ENCODE data around the gene TAC3.
"Not testable (repeated sequence)": the region's sequence is repeated elsewhere in the genome, so short reads cannot be mapped to it uniquely, and the experiment has no call there.

The TAC3 gene

GRCh38 chr12:57019983-57020719 lies 3.8 kb upstream of the TAC3 start:
- H3K4me3 ChIP-seq (ENCODE audit: low read length), result no peak overlapping the region
- no peak for TF ChIP-seq CTCF (IDR thresholded peaks at IDR 0.05; ENCODE audit: insufficient read depth, low read depth, low read length, missing control alignments)
- peak; percentile 54 for DNase-seq (ENCODE audit: low read depth)

DNA sequence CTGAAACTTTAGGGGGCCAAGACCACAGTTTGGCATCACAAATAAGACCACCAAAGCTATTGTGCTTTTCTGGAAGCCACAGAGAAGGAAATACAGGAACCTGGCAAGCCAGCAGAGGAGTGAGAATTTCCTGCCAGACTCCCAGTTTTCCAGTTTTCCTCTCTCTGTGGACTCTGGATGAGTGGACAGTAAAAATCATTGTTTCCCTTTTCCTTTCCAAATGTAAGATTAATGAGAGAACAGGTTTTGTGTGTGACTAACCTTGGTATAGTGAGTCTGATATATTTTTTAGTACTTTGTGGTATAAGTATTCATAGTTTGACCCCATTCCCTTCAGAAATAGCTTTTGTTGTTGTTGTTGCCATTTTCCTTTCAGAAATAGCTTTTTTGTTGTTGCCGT lies 2.6 kb upstream of the TAC3 start:
- H3K4me3 ChIP-seq (ENCODE audit: low read length), result no peak overlapping the region
- DNase-seq (ENCODE audit: low read depth), result no peak
- TF ChIP-seq CTCF (IDR thresholded peaks at IDR 0.05; ENCODE audit: insufficient read depth, low read depth, low read length, missing control alignments), result no peak

DNA sequence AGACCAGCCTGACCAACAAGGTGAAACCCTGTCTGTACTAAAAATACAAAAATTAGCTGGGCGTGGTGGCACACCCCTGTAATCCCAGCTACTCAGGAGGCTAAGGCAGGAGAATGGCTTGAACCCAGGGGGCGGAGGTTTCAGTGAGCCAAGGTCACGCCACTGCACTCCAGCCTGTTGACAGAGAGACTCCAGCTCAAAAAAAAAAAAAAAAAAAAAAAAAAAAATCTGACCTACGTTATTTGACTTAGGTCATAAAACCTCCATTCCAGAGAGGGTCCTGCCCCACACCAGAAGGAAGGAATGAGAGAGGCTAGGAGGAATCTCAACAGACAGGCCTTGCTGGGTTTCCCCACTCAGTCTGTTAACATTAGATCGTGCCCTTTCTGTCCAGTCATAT lies 2.0 kb upstream of the TAC3 start:
- not testable (repeated sequence) for DNase-seq (ENCODE audit: low read depth); H3K4me3 ChIP-seq (ENCODE audit: low read length)

GRCh38 chr12:57012600-57013465 lies 3.5 kb downstream of the TAC3 start:
- no peak for TF ChIP-seq CTCF (IDR thresholded peaks at IDR 0.05; ENCODE audit: insufficient read depth, low read depth, low read length, missing control alignments)
- DNase-seq (ENCODE audit: low read depth), result no peak
- no peak overlapping the region for H3K4me3 ChIP-seq (ENCODE audit: low read length)

DNA sequence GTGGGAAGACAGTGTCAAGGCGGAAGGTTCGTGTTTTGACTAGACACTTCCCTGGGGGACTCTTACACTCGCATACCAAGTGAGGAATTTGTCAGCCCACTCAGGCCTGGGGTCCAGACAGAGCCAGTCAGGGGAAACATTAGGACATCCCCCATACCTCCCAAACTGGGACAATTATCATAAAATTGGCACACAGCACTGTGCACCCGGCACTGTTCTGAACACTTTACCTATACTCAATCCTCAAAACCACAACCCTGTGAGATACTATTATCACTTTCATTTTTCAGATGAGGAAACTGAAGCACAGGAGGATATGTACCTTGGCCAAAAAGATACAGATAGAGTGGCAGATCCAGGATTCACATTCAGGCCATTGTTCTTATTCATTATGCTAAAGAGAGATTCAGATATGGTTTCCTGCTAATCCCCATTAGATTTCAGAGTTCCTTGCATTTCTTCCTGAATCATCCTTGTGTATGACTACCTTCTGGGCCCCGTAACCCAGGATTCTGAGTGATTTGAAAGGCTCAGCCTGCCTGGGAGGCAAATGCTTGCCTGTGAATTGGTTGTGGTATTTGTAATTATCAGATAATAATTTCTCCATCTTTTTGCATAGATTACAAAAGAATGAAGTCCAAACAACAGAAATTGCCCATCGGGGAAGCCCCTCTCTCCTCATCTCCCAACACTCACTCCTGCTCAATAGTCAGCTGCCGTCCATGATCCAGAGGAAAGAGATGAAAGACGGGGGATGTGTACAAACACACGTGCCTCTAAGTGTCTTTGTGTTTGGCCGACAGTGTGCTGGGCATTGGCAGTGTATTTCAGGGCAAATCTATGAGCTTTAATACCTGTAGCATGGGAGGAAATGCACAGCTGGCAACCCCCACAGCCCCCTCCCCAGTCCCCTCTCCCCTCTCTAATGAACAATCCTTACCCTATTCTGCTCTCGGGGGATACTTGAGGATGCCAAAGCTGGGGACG lies 4.6 kb downstream of the TAC3 start:
- peak; percentile 28 for DNase-seq (ENCODE audit: low read depth)
- no peak overlapping the region for H3K4me3 ChIP-seq (ENCODE audit: low read length)
- no peak for TF ChIP-seq CTCF (IDR thresholded peaks at IDR 0.05; ENCODE audit: insufficient read depth, low read depth, low read length, missing control alignments)

- TF ChIP-seq CTCF (IDR thresholded peaks at IDR 0.05; ENCODE audit: insufficient read depth, low read depth, low read length, missing control alignments), result no peak
- H3K4me3 ChIP-seq (ENCODE audit: low read length), result no peak overlapping the region
- DNase-seq (ENCODE audit: low read depth), result no peak
Measured at GRCh38 chr12:57010627-57011247, 5.6 kb downstream of the TAC3 start.
